Astrocyte of the spinal cord (primary cell): Measurements from ENCODE around the gene SMARCC1.

Experiments
- DNase-seq: peaks from one replicate; pipeline ENCODE4 v3.0.0; 2011; ENCODE audit warnings: low read depth, low spot score
- H3K4me3 ChIP-seq: 2 replicates; pipeline ENCODE4 v1.5.1; 2011; ENCODE audit warnings: low read depth, mild to moderate bottlenecking, low read length, moderate library complexity
- in situ Hi-C: cut with HindIII; loops from 2 replicates; pipeline ENCODE4 v1.10.0; 2017; ENCODE audit warnings: low sequenced_read_pairs
- TF ChIP-seq, protein P1 (sequence below): IDR thresholded peaks from 2 replicates; pipeline ENCODE4 v1.5.1; 2012; ENCODE audit warnings: low read depth, mild to moderate bottlenecking, low read length, inconsistent platforms

The SMARCC1 gene

DNA sequence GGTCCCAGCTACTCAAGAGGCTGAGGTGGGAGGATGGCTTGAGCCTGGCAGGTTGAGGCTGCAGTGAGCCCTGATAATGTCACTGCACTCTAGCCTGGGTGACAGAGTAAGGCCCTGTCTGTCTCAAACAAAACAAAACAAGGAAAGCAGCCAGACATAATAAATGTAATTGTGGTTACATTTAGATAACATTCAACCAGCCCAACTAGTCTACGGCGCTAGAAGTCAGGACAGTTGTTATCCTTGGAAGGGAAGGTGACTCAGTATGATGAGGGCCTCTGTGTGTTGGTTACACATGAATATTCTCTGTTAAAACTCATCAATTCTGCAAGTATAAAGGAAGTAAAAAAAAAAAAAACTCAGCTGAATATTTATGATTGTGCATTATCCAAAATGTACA, 176.0 kb downstream of the SMARCC1 start:
- peak; percentile 63 for DNase-seq
- TF ChIP-seq, protein P1, sequence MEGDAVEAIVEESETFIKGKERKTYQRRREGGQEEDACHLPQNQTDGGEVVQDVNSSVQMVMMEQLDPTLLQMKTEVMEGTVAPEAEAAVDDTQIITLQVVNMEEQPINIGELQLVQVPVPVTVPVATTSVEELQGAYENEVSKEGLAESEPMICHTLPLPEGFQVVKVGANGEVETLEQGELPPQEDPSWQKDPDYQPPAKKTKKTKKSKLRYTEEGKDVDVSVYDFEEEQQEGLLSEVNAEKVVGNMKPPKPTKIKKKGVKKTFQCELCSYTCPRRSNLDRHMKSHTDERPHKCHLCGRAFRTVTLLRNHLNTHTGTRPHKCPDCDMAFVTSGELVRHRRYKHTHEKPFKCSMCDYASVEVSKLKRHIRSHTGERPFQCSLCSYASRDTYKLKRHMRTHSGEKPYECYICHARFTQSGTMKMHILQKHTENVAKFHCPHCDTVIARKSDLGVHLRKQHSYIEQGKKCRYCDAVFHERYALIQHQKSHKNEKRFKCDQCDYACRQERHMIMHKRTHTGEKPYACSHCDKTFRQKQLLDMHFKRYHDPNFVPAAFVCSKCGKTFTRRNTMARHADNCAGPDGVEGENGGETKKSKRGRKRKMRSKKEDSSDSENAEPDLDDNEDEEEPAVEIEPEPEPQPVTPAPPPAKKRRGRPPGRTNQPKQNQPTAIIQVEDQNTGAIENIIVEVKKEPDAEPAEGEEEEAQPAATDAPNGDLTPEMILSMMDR: no peak
- in situ Hi-C loops: no loop called here
- no peak overlapping the region for H3K4me3 ChIP-seq

DNA sequence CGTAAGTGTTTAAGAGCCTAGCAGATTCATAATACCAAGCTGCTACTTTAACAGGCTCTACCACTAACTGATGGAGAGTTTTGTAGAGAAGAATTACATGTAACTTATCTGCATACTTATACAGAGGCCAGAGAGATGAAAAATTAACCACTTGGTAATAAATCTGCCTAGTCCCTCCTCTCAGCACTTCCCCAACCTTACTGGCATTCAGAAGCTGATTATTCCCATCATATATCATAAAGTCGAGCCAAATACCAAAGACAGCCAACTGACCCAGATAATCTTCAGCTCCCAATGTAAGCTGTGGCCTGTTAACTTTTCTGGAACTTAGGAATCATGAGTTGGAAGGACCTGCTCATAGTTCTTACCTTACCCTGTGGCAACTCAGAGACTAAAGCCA, 177.5 kb downstream of the SMARCC1 start:
- H3K4me3 ChIP-seq: no peak overlapping the region
- DNase-seq: no peak
- TF ChIP-seq, protein P1: no peak
- in situ Hi-C loops: no loop called here

DNA sequence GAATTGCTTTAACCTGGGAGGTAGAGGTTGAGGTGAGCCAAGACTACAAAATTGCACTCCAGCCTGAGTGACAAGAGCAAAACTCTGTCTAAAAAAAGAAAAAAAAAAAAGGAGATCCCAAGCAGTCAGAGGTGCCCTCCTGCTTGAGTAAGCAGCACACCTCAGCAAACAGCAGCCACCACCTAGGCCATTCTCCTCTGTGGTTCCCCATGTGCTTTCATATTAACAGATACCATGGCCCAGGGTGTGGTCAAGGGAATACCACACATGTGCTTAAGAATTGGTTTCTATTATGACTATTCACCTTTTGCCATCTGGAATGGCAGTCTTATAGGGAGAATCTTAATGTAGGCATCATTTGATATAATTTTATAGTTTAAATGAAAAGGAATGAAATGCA, 178.4 kb downstream of the SMARCC1 start:
- no peak overlapping the region for H3K4me3 ChIP-seq
- in situ Hi-C loops: no loop called here
- DNase-seq: no peak
- TF ChIP-seq, protein P1: no peak

DNA sequence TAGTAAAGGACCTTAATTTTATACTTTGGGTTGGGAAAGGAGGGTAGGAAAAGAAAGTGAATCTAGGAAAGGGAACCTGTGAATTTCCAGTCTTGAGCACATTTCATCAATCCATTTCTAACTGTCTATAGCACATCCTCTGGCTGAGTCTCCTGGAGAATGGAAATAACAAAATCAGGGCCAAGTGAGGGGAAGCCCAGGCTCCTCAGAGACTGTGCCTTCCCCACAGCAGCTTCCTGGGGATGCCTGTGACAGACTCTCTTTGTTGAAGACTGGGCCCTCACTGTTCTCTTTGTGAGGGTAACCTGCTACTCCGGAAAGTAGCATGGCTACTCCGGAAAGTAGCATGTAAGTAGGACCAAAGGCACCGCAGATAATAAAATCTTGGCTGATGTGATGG, 180.4 kb downstream of the SMARCC1 start:
- no peak for DNase-seq
- no peak overlapping the region for H3K4me3 ChIP-seq
- in situ Hi-C loops: no loop called here
- TF ChIP-seq, protein P1: no peak

DNA sequence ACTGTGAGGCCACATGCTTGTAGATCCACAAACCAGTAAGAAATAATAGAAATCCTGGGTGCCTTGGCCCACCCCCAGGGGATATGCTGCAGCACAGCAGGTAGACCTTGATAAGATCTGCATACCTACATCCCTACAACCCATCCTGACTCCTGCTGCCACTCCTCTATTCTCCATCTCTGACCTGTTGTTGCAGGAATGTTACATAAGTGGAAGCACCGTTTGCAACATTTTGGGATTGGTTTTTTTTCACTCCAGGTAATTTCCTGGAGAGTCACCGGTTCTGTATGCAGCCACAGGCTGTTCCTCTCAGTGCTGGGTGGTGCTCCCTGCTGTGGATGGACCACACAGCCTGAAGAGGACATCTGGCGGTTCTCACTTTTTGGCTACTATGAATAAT, 186.9 kb downstream of the SMARCC1 start:
- H3K4me3 ChIP-seq: no peak overlapping the region
- in situ Hi-C loops: no loop called here
- no peak for DNase-seq
- TF ChIP-seq, protein P1: no peak

DNA sequence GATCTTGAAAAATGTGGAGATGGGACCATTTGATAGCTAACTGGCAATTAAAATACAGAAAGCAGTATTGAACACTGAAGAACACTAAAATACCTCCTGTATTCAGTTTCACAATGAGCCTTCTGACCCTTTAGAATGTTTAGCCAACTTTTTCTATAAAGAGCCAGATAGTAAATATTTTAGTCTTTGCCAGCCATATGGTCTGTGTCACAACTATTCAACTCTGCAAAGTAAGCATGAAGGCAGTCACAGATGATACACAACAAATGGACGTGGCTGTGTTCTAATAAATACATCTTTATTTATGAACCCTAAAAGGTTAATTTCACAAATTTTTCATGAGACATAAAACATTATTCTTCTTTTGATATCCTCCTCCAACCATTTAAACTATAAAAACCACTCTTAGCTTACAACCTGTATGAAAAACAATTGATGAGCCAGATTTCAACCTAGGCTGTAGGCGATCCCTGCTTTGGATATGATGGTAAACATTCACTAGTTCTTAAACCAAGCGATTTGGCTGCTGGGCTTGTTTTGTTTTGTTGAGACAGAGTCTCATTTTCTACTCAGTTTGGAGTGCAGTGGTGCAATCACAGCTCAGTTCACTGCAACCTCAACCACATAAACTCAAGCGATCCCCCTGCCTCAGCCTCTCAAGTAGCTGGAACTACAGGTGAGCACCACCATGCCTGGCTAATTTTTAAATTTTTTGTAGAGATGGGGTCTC, 189.5 kb downstream of the SMARCC1 start:
- TF ChIP-seq, protein P1: no peak
- DNase-seq: no peak
- H3K4me3 ChIP-seq: no peak overlapping the region
- in situ Hi-C loops: no loop called here
